ENCODE measurements around the gene LRCOL1.

LRCOL1 gene

DNA sequence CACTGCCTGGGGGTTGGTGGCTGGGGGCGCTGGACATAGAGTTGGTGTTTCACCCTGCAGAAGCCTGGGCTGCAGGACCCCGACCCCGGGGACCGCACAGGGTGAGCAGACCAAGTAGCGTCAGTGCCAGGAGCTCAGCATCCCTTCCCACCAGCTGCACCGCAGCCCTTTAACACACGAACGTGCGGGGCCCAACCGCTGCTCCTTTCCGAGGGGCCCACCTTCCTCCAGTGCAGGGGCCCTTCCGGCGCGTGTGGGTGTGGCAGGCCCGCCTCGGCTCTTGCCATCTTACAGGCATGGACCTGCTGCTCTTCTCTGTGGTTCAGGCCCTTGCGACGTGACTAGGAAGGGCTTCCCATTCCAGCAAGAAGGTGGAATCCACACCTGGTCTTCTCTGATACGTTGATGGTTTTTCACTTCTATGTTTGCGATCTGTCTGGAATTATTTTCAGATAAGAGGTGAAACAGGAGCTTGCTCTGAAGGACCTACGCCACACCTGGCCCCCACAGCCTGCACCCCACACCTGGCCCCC is 47.8 kb downstream of the LRCOL1 start:
- DNase-seq: no peak

DNA sequence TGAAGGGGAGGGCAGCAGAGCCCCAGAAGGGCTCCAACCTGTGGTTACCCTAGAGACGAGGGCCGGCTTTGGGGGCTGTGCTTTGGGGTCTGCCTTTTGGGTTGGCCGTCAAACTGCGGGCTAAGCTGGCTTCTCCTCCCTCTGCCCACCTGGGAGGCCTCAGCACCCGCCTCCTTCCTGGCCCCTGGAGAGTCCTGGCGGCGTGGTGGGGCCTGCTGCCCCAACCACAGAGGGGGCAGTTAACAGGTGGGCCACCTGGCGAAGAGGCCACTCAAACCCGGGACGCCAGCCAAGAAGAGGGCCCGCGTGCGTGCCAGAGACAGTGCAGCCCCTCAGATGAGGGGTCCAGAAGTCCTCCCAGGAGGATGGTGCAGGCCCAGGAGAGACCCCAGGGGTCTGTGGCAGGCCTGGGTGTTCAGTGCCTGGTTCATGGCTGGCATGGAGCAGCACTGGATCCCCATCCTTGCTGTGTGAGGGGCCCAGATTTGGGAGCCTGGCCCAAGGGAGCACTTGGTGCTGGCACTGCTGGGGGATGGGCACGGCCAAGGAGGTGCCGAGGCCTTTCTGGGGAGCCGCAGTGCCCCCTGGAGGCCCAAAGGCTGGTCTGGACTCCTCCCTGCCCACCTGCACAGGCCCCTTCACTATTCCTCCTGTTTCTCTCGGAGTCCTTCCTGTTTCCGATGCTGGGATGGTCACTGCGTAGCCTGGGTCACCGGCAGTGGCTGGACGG is 48.8 kb downstream of the LRCOL1 start:
- peak in 1 of 2 experiments; percentile 20 for DNase-seq

DNA sequence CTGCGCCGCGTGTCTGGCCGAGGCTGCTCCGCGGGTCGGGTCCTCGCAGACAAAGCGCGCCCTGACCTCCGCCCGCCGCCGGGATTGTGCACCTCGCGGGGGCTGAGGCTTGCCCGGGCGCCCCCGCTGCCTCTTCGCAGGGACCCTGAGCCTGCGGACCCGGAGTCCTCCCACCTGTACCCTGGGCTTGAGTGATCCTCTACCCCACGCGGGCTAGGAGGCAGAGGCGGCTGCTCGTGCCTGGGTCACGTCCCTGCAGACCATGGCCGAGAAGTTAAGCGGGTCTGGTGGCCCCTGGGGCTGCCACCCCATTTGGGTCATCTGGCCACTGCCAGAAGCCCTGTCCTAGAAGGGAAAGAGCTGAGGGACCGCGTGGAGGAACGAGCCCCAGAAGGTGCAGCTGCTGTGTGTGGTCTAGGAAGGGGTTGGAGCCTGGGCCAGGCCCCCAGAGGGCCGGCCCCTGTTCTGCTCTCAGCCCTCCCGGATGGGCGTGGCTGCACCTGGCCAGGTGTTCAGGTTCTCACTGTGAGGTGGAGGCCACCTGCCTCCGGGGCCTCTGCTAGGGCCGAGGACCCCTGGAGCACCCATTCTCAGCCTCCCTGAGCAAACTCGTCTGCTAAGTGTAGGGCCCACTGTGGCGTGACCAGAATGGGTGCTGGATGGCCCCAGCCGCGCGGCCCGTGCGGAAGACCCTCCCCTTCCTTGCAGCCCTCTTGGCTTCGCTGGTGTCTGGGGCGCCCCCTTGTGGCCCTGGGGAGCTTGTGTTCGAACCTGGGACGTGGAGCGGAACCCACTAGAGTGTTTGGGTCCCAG is 49.6 kb downstream of the LRCOL1 start:
- DNase-seq: peak; percentile 64 to 81

DNA sequence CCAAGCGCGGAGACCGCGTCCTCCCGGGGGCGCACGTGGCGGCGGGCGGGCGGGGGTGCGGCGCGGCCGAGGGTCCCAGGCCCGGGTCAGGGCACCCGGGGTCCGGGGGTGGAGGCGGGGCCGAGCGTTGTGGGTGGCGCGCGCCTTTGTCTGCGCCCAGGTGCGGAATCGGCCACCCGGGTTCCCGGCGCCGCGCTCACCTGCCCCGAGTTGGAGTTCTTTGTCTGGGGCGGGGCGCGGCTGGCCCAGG is 50.1 kb downstream of the LRCOL1 start:
- peak in 1 of 2 experiments; percentile 27 for DNase-seq

DNA sequence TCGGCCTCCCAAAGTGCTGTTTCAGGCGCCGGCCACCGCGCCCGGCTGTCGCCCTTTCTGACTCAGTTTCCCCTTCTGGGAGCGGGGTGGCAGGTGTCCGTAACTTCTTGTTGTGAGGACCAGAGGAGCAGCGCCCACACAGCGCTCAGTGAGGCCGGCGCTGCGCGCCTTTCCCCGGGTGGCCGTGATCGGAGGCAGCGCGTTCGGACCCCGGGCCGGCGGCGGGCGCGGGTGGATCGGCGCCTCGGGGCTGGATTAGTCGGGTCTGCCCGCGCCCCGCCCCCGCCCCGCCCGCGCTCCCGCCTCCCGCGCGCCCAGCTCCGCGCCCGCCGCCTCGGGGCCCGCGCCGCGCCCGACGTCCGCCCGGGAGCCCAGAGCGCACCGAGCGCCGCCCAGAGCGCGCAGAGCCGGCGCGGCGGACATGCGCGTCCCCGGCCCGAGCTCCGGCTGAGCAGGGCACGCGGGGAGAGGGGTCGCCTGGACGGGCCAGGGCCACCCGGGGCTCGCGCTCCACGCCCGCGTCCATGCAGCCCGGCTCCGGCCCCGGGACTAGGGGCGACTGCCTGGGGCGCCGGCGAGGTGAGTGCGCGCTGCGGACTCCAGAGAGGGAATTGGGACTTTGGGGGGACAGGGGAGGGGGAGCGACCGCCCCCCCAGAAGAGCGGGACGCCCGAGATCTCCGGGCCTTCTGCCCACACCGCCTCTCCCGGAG is 50.6 kb downstream of the LRCOL1 start:
- peak; percentile 25 to 55 for DNase-seq

DNA sequence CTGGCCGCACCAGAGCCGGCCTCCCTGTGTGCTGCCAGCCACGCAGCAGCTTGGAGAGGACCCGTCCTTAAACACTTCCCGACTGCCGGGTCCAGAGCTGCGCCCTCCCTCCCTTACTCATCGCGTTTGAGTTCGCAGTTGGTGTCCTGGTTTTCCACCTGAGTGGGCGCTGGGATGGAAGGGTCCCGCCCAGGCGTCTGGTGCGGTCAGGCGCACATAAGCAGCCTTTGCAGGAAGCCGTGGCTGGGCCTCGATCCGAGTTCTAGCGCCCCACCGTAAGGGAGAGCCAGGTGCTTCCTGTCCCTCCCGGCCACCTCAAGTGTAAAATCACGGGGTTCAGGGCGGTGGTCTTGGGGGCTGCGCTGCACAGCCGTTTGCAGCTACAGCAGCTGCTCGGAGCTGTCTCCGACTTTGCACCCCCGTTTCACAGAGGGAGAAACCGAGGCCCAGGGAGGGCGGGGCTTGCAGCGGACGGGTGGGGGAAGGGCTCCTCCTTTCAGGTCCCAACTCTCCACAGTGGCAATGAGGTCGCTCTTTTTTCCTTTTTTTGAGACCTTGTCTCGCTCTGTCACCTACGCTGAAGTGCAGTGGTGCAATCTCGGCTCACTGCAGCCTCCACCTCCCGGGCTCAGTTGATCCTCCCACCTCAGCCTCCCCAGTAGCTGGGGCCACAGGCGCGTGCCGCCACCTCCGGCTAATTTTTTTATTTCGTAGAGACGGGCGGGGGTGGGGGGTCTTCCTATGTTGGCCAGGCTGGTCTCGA is 51.3 kb downstream of the LRCOL1 start:
- DNase-seq: no peak

DNA sequence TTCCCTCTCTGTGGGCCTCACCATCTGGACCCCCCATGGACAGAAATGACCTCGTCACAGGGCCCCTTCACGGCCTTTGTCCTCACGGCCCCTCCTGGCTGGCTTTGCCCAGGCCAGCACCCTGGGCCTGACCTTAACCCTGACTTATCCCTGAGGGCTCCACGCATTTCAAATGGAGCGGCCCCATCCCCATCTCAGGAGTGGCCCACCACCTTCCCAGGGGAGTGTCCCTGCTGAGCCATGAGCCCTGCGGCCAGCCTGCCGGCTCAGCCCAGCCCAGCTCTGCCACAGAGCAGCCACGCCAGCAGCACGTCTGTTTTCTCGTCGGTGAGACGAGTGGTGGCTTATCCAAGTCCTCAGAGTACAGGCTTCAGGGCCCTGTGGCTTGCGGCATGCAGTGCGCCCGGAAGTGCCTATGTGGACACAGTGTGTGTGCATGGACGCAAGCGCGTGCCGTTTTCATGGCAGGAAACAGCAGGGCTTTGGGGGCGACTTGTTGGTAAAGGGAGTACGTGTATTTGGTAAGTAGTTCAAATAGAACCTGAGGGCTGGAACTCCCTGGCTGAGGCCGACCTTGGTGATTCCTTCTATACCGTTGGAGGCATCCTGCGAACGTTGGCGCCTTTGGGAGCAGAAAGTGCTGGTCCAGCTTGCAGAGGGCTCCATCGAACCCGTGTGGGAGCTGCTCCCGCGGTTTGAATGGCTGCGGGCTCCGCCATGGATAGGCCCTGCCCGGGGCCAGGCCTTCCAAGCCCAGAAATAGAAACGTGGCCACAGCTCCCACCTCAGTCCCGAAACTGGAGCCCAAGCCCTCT is 52.1 kb downstream of the LRCOL1 start:
- DNase-seq: no peak

DNA sequence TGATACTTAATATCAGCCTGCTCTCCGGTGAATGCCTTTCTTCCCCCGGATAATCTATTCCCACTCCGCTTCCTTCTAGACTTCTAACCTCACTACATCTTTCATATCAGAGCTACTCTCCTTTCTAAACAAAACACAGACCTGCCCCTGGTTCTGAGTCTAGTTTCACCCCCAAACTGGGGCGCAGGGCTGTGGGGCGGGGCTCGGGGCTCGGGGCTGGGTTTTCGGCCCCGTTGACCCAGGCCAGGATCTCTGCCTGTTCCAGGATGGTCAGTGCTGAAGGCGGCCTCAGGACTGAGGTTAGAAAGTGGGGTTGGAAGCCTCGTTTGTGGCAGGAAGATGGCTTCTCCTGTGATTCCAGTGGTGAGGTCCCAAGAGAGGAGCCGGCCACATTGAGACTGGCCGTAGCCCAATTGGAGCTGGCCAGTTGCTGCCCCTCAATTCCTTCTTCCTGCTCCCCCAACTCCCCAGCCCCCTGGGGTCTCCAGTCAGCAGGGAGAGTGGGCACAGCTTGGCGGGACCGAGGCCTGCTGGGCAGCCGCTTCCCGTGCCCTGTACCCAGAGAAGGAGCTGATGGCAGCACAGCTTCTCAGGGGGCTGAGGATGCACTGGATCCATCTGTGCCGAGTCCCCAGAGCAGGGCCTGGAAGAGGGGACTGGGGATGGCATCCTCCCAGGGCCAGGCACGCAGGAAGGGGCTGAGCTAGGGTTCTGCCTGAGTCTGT is 52.9 kb downstream of the LRCOL1 start:
- DNase-seq: no peak

DNA sequence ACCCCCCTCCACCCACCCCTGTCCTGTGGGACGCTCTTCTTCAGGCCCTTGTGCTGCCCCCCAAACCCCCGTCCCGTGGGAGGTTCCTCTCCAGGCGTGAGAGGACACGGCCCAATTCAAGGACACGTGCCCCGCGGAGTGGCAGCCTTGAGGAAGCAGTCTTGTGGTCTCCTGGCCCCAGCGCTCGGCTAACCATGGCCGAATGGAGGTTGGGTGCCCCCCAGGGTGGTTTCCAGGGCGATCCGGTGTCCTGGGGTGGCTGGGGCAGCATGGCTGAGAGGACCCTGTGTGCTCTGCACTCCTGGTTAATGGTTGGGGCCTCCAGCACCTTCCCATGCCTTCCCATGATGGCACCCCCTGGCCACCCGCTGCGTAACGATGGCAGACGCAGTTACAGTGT is 53.6 kb downstream of the LRCOL1 start:
- DNase-seq: no peak

DNA sequence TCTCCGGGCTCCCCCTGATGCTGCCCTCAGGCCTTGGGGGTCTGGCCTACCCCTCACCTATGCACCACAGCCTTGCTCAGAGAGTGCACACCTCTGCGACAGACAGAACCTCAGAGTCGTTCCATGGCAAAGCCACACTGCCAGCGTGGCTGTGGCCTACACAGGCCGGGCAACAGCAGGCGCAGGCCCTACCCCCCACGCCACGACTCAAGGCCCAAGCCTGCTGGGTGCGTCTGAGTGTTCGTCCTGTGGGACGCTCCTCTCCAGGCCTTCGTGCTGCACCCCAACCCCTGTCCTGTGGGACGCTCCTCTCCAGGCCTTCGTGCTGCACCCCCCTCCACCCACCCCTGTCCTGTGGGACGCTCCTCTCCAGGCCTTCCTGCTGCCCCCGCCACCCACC is 54.2 kb downstream of the LRCOL1 start:
- no peak for DNase-seq

DNA sequence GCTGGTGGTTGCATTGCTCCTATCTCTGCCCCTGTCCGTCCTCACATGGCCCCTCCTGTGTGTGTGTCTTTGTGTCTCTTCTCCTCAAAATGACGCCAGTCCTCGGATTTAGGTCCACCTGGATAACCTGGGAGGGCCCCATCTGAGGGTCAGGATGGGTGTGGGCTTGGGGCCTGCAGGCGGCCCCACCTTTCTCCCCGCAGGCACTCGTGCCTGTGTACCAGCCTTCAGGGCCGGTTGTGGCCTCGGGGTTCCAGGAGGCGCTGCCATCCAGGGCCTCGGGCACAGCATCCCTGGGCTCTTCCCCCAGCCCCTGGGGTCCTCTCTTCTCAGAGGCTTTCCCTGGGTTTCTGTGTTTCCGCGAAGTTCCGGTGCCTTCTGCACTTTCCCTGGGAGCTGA is 54.7 kb downstream of the LRCOL1 start:
- DNase-seq: no peak

DNA sequence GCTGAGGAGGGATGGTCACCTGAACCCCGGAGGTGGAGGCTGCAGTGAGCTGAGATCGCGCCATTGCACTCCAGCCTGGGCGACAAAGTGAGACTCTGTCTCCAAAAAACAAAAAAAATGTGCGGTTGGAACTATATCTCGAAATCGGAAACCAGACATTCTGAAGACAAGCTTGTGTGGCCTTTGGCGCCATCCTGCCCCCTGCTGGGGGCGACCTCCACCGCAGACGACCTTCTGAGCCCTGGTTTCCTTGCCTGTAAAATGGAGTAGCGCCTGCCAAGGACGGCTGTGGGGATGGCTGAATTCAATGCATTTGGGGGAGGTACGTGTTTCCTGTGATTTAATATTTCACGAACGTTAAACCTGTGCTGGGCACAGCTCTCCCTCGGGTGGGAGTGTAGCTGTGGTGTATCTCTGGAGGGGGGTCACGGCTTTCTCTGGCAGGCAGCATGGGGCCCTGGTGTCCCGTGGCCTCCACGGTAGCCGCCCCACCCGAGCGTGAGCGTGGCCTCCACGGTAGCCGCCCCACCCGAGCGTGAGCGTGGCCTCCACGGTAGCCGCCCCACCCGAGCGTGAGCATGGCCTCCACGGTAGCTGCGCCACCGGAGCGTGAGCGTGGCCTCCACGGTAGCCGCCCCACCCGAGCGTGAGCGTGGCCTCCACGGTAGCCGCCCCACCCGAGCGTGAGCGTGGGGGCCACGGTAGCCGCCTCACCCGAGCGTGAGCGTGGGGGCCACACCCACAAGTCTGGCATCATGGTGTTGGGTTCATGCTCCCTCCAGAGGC is 55.3 kb downstream of the LRCOL1 start:
- DNase-seq: no peak
